ENCODE results near the gene ZC3HAV1L.

- no peak for TF ChIP-seq CTCF (IDR thresholded peaks at IDR 0.05; ENCODE audit: low read depth, low read length, poor library complexity, severe bottlenecking)
- TF ChIP-seq EZH2phosphoT487 (IDR thresholded peaks at IDR 0.05; ENCODE audit: borderline replicate concordance, low read length): no peak
These were observed 40.2 kb upstream of the ZC3HAV1L start for GRCh38 chr7:139075871-139076686.

Measured in DOHH2 (cell line).